ENCODE results near the gene VGLL1. TPM values are rescaled to one million over a fixed set of nuclear protein-coding genes. Genes with fewer than 3 reads are reported as not detected.

Gene VGLL1
- total and polyA plus RNA-seq, 4 donors: not detected

GRCh38 chrX:136488706-136489105 lies 43.3 kb upstream of the VGLL1 start:
- H3K27ac ChIP-seq (ENCODE audit: low read depth in 1 of 2, low read length in 2 of 2): no peak overlapping the region
- TF ChIP-seq, protein P1, sequence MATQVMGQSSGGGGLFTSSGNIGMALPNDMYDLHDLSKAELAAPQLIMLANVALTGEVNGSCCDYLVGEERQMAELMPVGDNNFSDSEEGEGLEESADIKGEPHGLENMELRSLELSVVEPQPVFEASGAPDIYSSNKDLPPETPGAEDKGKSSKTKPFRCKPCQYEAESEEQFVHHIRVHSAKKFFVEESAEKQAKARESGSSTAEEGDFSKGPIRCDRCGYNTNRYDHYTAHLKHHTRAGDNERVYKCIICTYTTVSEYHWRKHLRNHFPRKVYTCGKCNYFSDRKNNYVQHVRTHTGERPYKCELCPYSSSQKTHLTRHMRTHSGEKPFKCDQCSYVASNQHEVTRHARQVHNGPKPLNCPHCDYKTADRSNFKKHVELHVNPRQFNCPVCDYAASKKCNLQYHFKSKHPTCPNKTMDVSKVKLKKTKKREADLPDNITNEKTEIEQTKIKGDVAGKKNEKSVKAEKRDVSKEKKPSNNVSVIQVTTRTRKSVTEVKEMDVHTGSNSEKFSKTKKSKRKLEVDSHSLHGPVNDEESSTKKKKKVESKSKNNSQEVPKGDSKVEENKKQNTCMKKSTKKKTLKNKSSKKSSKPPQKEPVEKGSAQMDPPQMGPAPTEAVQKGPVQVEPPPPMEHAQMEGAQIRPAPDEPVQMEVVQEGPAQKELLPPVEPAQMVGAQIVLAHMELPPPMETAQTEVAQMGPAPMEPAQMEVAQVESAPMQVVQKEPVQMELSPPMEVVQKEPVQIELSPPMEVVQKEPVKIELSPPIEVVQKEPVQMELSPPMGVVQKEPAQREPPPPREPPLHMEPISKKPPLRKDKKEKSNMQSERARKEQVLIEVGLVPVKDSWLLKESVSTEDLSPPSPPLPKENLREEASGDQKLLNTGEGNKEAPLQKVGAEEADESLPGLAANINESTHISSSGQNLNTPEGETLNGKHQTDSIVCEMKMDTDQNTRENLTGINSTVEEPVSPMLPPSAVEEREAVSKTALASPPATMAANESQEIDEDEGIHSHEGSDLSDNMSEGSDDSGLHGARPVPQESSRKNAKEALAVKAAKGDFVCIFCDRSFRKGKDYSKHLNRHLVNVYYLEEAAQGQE (IDR thresholded peaks at IDR 0.05): no peak
- TF ChIP-seq EGR1 (IDR thresholded peaks at IDR 0.05; ENCODE audit: low read depth in 2 of 2) (no peak), TAF1 (conservative IDR thresholded peaks at IDR 0.05) (no peak), ZBTB33 (IDR thresholded peaks at IDR 0.05) (no peak), JUND (IDR thresholded peaks at IDR 0.05) (no peak), GABPA (IDR thresholded peaks at IDR 0.05 in 1 of 2, conservative IDR thresholded peaks at IDR 0.05 in 1 of 2) (no peak), HNF4A (conservative IDR thresholded peaks at IDR 0.05) (no peak), SP1 (IDR thresholded peaks at IDR 0.05) (no peak)
- TF ChIP-seq, protein P2, sequence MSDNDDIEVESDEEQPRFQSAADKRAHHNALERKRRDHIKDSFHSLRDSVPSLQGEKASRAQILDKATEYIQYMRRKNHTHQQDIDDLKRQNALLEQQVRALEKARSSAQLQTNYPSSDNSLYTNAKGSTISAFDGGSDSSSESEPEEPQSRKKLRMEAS (IDR thresholded peaks at IDR 0.05): no peak
- TF ChIP-seq, protein P3, sequence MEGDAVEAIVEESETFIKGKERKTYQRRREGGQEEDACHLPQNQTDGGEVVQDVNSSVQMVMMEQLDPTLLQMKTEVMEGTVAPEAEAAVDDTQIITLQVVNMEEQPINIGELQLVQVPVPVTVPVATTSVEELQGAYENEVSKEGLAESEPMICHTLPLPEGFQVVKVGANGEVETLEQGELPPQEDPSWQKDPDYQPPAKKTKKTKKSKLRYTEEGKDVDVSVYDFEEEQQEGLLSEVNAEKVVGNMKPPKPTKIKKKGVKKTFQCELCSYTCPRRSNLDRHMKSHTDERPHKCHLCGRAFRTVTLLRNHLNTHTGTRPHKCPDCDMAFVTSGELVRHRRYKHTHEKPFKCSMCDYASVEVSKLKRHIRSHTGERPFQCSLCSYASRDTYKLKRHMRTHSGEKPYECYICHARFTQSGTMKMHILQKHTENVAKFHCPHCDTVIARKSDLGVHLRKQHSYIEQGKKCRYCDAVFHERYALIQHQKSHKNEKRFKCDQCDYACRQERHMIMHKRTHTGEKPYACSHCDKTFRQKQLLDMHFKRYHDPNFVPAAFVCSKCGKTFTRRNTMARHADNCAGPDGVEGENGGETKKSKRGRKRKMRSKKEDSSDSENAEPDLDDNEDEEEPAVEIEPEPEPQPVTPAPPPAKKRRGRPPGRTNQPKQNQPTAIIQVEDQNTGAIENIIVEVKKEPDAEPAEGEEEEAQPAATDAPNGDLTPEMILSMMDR (IDR thresholded peaks at IDR 0.05; ENCODE audit: low read depth, low read length, missing input control): no peak
- H3K9ac ChIP-seq (ENCODE audit: low read depth in 1 of 2, low read length in 2 of 2): no peak overlapping the region
- peaks cover 0 to 7% (median 2%) of the 10 kb centered on the region in 4 donors for H3K27me3 ChIP-seq (ENCODE audit: control insufficient read depth in 4 of 4, insufficient read depth in 4 of 4, low read length in 3 of 4)
- H3K4me1 ChIP-seq (ENCODE audit: control insufficient read depth in 4 of 4, insufficient read depth in 4 of 4, low read length in 3 of 4): no peaks in the 10 kb centered on the region
- no peaks in the 10 kb centered on the region for H3K36me3 ChIP-seq (ENCODE audit: control insufficient read depth in 4 of 4, insufficient read depth in 3 of 4, low read depth in 1 of 4, low read length in 3 of 4)
- WGBS: 48% methylated on average over 5 of the region's 5 CpGs
- H3K4me3 ChIP-seq (ENCODE audit: low read depth in 1 of 3, low read length in 3 of 3): no peak overlapping the region
- no peak for DNase-seq (ENCODE audit: low spot score)
- no peaks in the 10 kb centered on the region for H3K9me3 ChIP-seq (ENCODE audit: control insufficient read depth in 4 of 4, low read length in 3 of 4)

DNA sequence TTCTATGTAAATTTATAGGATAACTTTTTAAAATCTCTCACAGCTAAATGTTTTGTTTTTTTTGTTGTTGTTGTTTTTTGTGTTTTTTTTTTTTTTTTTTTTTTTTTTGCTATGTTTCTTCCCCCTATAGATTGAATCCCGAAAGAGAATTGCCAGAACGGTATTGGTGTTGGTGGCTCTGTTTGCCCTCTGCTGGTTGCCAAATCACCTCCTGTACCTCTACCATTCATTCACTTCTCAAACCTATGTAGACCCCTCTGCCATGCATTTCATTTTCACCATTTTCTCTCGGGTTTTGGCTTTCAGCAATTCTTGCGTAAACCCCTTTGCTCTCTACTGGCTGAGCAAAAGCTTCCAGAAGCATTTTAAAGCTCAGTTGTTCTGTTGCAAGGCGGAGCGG lies 40.2 kb upstream of the VGLL1 start:
- 61% methylated on average over 6 of the region's 6 CpGs for WGBS
- H3K27me3 ChIP-seq (ENCODE audit: control insufficient read depth in 4 of 4, insufficient read depth in 4 of 4, low read length in 3 of 4): peaks cover 0 to 7% (median 0%) of the 10 kb centered on the region in 4 donors

More for the DNA sequence above, 40.2 kb upstream of the VGLL1 start:
- Histone ChIP-seq H3K36me3 (ENCODE audit: control insufficient read depth in 4 of 4, insufficient read depth in 3 of 4, low read depth in 1 of 4, low read length in 3 of 4) (no peaks in the 10 kb centered on the region), H3K4me3 (ENCODE audit: low read depth in 1 of 3, low read length in 3 of 3) (no peak overlapping the region), H3K4me1 (ENCODE audit: control insufficient read depth in 4 of 4, insufficient read depth in 4 of 4, low read length in 3 of 4) (peaks cover 0 to 2% (median 0%) of the 10 kb centered on the region in 4 donors), H3K27ac (ENCODE audit: low read depth in 1 of 2, low read length in 2 of 2) (no peak overlapping the region), H3K9me3 (ENCODE audit: control insufficient read depth in 4 of 4, low read length in 3 of 4) (no peaks in the 10 kb centered on the region), H3K9ac (ENCODE audit: low read depth in 1 of 2, low read length in 2 of 2) (no peak overlapping the region)
- DNase-seq (ENCODE audit: low spot score): no peak
- TF ChIP-seq FOXA2 (IDR thresholded peaks at IDR 0.05) (no peak), GABPA (IDR thresholded peaks at IDR 0.05 in 1 of 2, conservative IDR thresholded peaks at IDR 0.05 in 1 of 2) (no peak), ZBTB33 (IDR thresholded peaks at IDR 0.05) (no peak), RAD21 (IDR thresholded peaks at IDR 0.05) (no peak), HNF4A (conservative IDR thresholded peaks at IDR 0.05) (no peak), HNF4G (IDR thresholded peaks at IDR 0.05) (no peak), NR2F2 (IDR thresholded peaks at IDR 0.05) (no peak), SP1 (IDR thresholded peaks at IDR 0.05) (no peak), ATF3 (IDR thresholded peaks at IDR 0.05) (no peak), FOXA1 (IDR thresholded peaks at IDR 0.05) (no peak), YY1 (IDR thresholded peaks at IDR 0.05) (no peak), TAF1 (conservative IDR thresholded peaks at IDR 0.05) (no peak)
- TF ChIP-seq, protein P3 (IDR thresholded peaks at IDR 0.05; ENCODE audit: low read depth, low read length, missing input control): no peak
- TF ChIP-seq, protein P2 (IDR thresholded peaks at IDR 0.05): no peak
